Panc1 (cell line): Measurements from ENCODE around the gene COL16A1.
A peak's percentile ranks its signal among the peaks of the same experiment; 100 is the strongest.

Experiments used
- CTCF ChIP-seq: fragments of 450-650 bp; IDR thresholded peaks from 2 replicates; pipeline ENCODE4 v1.5.1; 2017; ENCODE audit warnings: mild to moderate bottlenecking
- REST ChIP-seq, 2 experiments: IDR thresholded peaks; 2 replicates each; pipeline ENCODE4 v1.6.1; 2011 to 2012; ENCODE audit warnings: low read depth in 2 of 2, control low read depth in 1 of 2, low read length in 1 of 2, mild to moderate bottlenecking in 1 of 2, moderate library complexity in 1 of 2; ENCODE audit not compliant: insufficient read depth in 1 of 2
- SIN3A ChIP-seq: IDR thresholded peaks from 2 replicates; pipeline ENCODE4 v1.6.1; 2012; ENCODE audit warnings: low read depth, mild to moderate bottlenecking, low read length, moderate library complexity, borderline replicate concordance; ENCODE audit not compliant: insufficient read depth

- no peak for TF ChIP-seq CTCF
- TF ChIP-seq REST (IDR thresholded peaks at IDR 0.05; ENCODE audit: insufficient read depth in 1 of 2, low read depth in 2 of 2, low read length in 1 of 2): 0 out of 4 replicates have a peak, but pooled peaks of 1 of the 2 experiments have one; percentile 14
- TF ChIP-seq SIN3A: no peak
Observed at GRCh38 chr1:31623365-31623764, 80.5 kb downstream of the COL16A1 start.
